Heart right ventricle (tissue), 16 donors: ENCODE measurements around the gene CASQ2. TPM values are rescaled to one million over a fixed set of nuclear protein-coding genes. Genes with fewer than 3 reads are reported as not detected.

ENCODE experiments used
- ATAC-seq, 8 donors: fragments of 200-7000 bp; cut with Tn5 transposase; one replicate each; pipeline ENCODE4 v1.9.1; 2020; ENCODE audit warnings: mild to moderate bottlenecking in 8 of 8, moderate library complexity in 8 of 8, moderate number of reproducible peaks in 1 of 8
- DNase-seq, 2 donors: peaks; one replicate each; pipeline ENCODE4 v3.0.0-alpha.2; 2020
- H3K27ac ChIP-seq, 10 donors: fragments of 200-600 bp; sonication (generic) in 2 of 10; one replicate each; pipeline versions ENCODE4 v1.5.0 to v1.8.0; 2020 to 2022; ENCODE audit warnings: mild to moderate bottlenecking in 3 of 10
- H3K27me3 ChIP-seq, 7 donors: fragments of 200-600 bp; one replicate each; pipeline ENCODE4 v1.8.0; 2021 to 2022; ENCODE audit warnings: mild to moderate bottlenecking in 2 of 7
- H3K36me3 ChIP-seq, 9 donors: fragments of 200-600 bp; sonication (generic) in 1 of 9; one replicate each; pipeline versions ENCODE4 v1.5.0 to v1.8.0; 2020 to 2022; ENCODE audit warnings: mild to moderate bottlenecking in 2 of 9
- H3K4me1 ChIP-seq, 9 donors: fragments of 200-600 bp; sonication (generic) in 1 of 9; one replicate each; pipeline versions ENCODE4 v1.5.0 to v1.8.0; 2020 to 2022; ENCODE audit warnings: mild to moderate bottlenecking in 4 of 9
- H3K4me3 ChIP-seq, 10 donors: fragments of 200-600 bp; sonication (generic) in 2 of 10; one replicate each; pipeline versions ENCODE4 v1.5.0 to v1.8.0; 2020 to 2022; ENCODE audit warnings: mild to moderate bottlenecking in 7 of 10, moderate library complexity in 2 of 10
- H3K9me3 ChIP-seq, 11 donors: fragments of 200-600 bp in 10 of 11; sonication (generic) in 2 of 11; one replicate each; pipeline versions ENCODE4 v1.5.0 to v1.8.0; 2013 to 2022; ENCODE audit warnings: mild to moderate bottlenecking in 2 of 11, control low read depth in 1 of 11, moderate library complexity in 1 of 11
- WGBS, 2 donors: extraction: QIAGEN DNeasy Blood & Tissue Kit; methylation state at CpG; one replicate each; pipeline ENCODE4 v1.1.7; 2013; ENCODE audit warnings: inconsistent platforms in 1 of 2; 5-methylcytosine and 5-hydroxymethylcytosine counted together
- intact Hi-C, 10 donors: fragments of 100-400 bp; cut with DNase I; formaldehyde crosslinking; loops; one replicate each; pipeline versions ENCODE4 v1.11.1 to v1.14.2; 2022
- polyA plus RNA-seq, 2 donors: library from polyadenylated mRNA; stranded (reverse); fragments of 200-250 nt; gene quantifications; one replicate each; pipeline ENCODE4 v1.2.3, GENCODE V29; 2013
- total RNA-seq, 10 donors: library from RNA; stranded (reverse); fragmentation: NEBNext Ultra II Directional in 3 of 10; extraction: Animal tissue kit (Norgen Biotek cat#: 25700) in 3 of 10; gene quantifications; one replicate each; pipeline versions ENCODE4 v1.2.1 to v1.2.4, GENCODE V29; 2021 to 2023
- TF ChIP-seq, protein P1 (sequence below), 9 donors: fragments of 200-600 bp; sonication (generic) in 2 of 9; IDR thresholded peaks; one replicate each; pipeline versions ENCODE4 v1.5.0 to v1.8.0; 2021 to 2022; ENCODE audit warnings: antibody characterized with exemption in 9 of 9, mild to moderate bottlenecking in 5 of 9, moderate library complexity in 1 of 9
- donor health status: Arrhythmogenic right ventricular cardiomyopathy.
- donor health status: ischemic (EF 13 %, LVEDD 7.1; RV severe dilation, severe dysfunction).
- donor health status: healthy with polysubstance abuse.
- donor health status: DM: no; HTN: yes; CAD: no.
- donor health status: DM: no; HTN: no; CAD: no.
- donor health status: ischemic (EF 25% LVEDD 6.9; RV normal size, moderate dysfunction).
- donor health status: ischemic (EF 25% LVEDD 5.7; RV mildly dilated, moderate dysfunction).
- donor health status: healthy.
- donor health status: DM: yes; HTN: yes; CAD: no.
- donor health status: Ischemic cardiomyopathy.
- donor health status: ischemic (EF 35%, LVEDD 5.7; RV mildly dilated, moderate dysfunction).
- donor health status: nonischemic (EF 11% LVEDD 7.7; RV severe dilation, severe dysfunction).
- donor health status: DM: yes; HTN: yes; CAD: no.
- donor health status: PGD.
- donor health status: ischemic (EF 29% LVEDD 5.4; RV normal size, mild dysfunction).
- donor health status: nonischemic (EF 23%, LVEDD 6.1; RV moderate dilation, normal function).

Gene CASQ2
- total and polyA plus RNA-seq, 12 donors: 443 to 1,698 (median 1,186) TPM

DNA sequence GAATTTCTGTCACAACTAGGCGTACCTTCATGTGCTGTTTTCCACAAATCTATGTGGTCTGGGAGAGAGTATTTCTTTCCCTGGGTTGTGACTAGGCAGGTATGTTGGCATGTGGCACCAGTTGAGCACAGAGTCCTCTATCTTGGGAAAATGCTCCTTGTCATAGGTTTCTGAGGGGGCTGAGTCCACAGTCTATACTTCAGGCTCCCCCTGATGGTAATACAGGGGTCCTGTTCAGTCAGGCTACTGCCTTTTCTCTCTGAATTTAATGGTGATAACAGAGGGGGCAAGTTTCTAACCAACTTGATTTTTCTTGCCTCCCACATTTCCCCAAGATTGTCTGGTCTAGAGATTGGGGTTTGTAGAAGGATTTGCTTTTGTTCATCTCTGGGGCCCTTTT lies 90.9 kb downstream of the CASQ2 start:
- H3K4me3 ChIP-seq: no peak overlapping the region
- no peaks in the 10 kb centered on the region for H3K27me3 ChIP-seq
- no peak for ATAC-seq
- no peak overlapping the region for H3K27ac ChIP-seq
- H3K9me3 ChIP-seq: no peaks in the 10 kb centered on the region
- TF ChIP-seq, protein P1, sequence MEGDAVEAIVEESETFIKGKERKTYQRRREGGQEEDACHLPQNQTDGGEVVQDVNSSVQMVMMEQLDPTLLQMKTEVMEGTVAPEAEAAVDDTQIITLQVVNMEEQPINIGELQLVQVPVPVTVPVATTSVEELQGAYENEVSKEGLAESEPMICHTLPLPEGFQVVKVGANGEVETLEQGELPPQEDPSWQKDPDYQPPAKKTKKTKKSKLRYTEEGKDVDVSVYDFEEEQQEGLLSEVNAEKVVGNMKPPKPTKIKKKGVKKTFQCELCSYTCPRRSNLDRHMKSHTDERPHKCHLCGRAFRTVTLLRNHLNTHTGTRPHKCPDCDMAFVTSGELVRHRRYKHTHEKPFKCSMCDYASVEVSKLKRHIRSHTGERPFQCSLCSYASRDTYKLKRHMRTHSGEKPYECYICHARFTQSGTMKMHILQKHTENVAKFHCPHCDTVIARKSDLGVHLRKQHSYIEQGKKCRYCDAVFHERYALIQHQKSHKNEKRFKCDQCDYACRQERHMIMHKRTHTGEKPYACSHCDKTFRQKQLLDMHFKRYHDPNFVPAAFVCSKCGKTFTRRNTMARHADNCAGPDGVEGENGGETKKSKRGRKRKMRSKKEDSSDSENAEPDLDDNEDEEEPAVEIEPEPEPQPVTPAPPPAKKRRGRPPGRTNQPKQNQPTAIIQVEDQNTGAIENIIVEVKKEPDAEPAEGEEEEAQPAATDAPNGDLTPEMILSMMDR (IDR thresholded peaks at IDR 0.05): peak in 3 of 9 donors; percentile 13 to 40 (median 26)
- peaks cover 0 to 8% (median 2%) of the 10 kb centered on the region in 9 donors for H3K36me3 ChIP-seq
- DNase-seq: no peak
- intact Hi-C loops: no loop called here
- WGBS, 2 donors: 100% methylated on average over 1 of the region's 1 CpG
- H3K4me1 ChIP-seq: peaks cover 9 to 62% (median 34%) of the 10 kb centered on the region in 9 donors

DNA sequence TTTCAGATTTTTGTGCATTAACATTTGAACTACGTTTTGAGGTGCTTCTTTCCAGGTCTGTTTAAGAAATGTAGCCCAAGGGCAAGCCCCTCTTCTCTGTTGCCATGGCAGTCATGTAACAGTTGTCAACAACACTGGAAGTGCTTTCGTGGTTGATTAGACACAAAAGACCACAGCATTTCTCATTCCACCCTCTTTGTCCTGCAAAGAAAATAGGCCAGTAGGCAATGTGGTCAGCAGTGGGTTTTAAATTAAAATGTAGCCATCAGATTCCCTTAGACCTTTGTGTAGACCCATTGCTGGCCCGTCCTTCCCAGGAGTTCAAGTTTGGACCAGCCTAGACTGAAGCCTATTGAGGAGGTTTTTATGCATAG lies 91.3 kb downstream of the CASQ2 start:
- intact Hi-C loops: no loop called here
- TF ChIP-seq, protein P1 (IDR thresholded peaks at IDR 0.05): no peak

DNA sequence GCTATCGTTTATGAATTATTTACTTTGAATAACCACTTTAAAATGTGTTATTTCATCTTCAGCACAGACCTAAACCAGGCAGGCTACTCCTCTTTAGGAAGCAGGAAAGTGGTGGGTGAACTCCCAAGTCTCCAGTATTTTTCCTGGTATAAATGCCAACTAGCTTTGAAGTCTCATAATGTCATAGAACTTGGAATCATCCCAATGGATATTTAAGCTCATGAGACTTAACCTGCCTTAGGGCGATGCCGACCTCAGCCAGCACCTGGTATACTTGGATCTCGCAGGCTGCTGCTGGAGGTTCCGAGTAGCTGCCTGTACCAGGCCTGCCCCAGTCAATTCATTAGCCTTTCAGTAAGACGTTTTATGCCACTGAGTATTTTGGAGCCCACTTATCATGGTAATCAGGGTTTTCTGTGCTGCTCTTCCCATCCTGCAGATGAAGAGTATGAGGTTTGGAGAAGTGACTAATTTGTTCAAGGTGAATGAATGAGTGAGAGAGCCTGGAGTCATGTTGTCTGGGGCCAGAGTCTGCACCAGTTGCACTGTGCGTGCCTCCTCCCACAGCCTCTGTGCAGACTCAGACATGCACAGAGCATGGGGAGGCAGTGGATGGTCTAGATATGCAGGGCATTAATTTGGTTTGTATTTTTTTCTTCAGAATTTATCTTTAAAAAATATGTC lies 91.9 kb downstream of the CASQ2 start:
- H3K4me1 ChIP-seq: peaks cover 9 to 71% (median 38%) of the 10 kb centered on the region in 9 donors
- TF ChIP-seq, protein P1 (IDR thresholded peaks at IDR 0.05): no peak

More for the DNA sequence above, 91.3 kb downstream of the CASQ2 start:
- DNase-seq: no peak
- H3K4me1 ChIP-seq: peaks cover 9 to 66% (median 38%) of the 10 kb centered on the region in 9 donors
- H3K9me3 ChIP-seq: no peaks in the 10 kb centered on the region
- H3K27me3 ChIP-seq: no peaks in the 10 kb centered on the region
- H3K4me3 ChIP-seq: no peak overlapping the region
- H3K36me3 ChIP-seq: peaks cover 0 to 6% (median 0%) of the 10 kb centered on the region in 9 donors
- WGBS, 2 donors: 59 to 61% methylated on average over 3 of the region's 3 CpGs
- ATAC-seq: no peak
- no peak overlapping the region for H3K27ac ChIP-seq

DNA sequence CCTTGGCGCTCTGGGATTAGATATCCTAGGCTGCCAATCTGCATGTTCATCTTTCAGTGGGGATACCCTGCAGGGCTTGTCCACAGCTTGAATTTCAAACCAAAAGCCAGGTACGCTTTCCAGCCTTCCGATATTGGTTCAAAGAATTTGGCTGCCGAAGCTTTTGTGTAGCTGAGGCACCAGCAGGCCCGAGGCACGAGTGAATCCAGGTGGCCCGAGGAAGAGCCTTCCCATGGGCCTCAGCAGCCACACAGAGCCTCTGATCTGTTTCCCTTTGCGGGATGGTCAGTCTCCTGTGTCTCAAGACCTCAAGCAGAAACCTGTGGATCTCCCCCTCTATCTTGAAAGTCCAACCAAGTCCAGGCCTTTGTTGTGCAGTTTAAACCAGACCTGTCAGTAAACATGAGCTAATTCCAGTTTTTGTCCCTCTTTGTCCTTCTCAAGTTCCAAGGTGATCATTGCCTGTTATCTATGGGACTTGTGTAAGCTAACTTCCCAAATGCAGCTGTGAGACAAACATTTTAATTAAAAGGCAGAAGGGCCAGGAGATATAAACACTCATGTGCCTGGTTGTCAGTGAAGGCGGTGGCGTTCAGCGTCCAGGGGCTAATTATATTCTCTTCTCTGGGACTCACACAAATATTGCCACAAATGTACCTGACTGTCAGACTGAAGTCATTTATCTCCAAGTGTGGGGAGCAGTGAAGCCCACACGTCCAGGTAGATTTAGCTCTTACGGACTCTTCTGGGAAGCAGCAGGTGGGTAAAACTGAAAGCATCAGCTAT lies 96.1 kb downstream of the CASQ2 start:
- intact Hi-C loops: no loop called here
- Histone ChIP-seq H3K27ac (peak overlapping the region in 9 of 10 donors; percentile 0 to 73 (median 61)), H3K9me3 (peaks cover 0 to 11% (median 0%) of the 10 kb centered on the region in 11 donors), H3K4me3 (no peak overlapping the region), H3K36me3 (peaks cover 0 to 33% (median 6%) of the 10 kb centered on the region in 9 donors), H3K4me1 (peaks cover 0 to 57% (median 24%) of the 10 kb centered on the region in 9 donors), H3K27me3 (no peaks in the 10 kb centered on the region)
- DNase-seq (no peak), ATAC-seq (peak in 4 of 8 donors; percentile 19 to 58 (median 42))
- WGBS, 2 donors: 78 to 80% methylated on average over 13 of the region's 13 CpGs
- TF ChIP-seq, protein P1 (IDR thresholded peaks at IDR 0.05): no peak

More for the DNA sequence above, 91.9 kb downstream of the CASQ2 start:
- Histone ChIP-seq H3K9me3 (no peaks in the 10 kb centered on the region), H3K36me3 (peaks cover 0 to 3% (median 0%) of the 10 kb centered on the region in 9 donors), H3K4me3 (no peak overlapping the region), H3K27ac (no peak overlapping the region), H3K27me3 (no peaks in the 10 kb centered on the region)
- ATAC-seq (no peak), DNase-seq (no peak)
- intact Hi-C loops: no loop called here
- WGBS, 2 donors: 84 to 88% methylated on average over 7 of the region's 7 CpGs
